Sigmoid colon (tissue), 7 donors: ENCODE data around the gene FN1. TPM values are rescaled to one million over a fixed set of nuclear protein-coding genes. Genes with fewer than 3 reads are reported as not detected.

ENCODE experiments used
- DNase-seq: peaks from one replicate; pipeline ENCODE4 v3.0.0-alpha.2; 2019
- H3K27ac ChIP-seq, 4 donors: fragments of 200-600 bp; sonication (generic); one replicate each; pipeline ENCODE4 v1.5.1; 2016 to 2019; ENCODE audit warnings: mild to moderate bottlenecking in 1 of 4
- H3K27me3 ChIP-seq, 3 donors: fragments of 200-600 bp; sonication (generic); one replicate each; pipeline ENCODE4 v1.5.1; 2019; ENCODE audit warnings: mild to moderate bottlenecking in 1 of 3
- H3K36me3 ChIP-seq, 4 donors: fragments of 200-600 bp; sonication (generic); one replicate each; pipeline ENCODE4 v1.5.1; 2016 to 2019
- H3K4me1 ChIP-seq, 4 donors: fragments of 200-600 bp; sonication (generic); one replicate each; pipeline ENCODE4 v1.5.1; 2017 to 2019
- H3K4me3 ChIP-seq, 4 donors: fragments of 200-600 bp; sonication (generic); one replicate each; pipeline ENCODE4 v1.5.1; 2017 to 2019; ENCODE audit warnings: mild to moderate bottlenecking in 2 of 4, moderate library complexity in 1 of 4
- H3K9me3 ChIP-seq, 4 donors: fragments of 200-600 bp in 3 of 4; sonication (generic) in 3 of 4; one replicate each; pipeline versions ENCODE4 v1.5.1 to v1.6.1; 2013 to 2019
- CTCF ChIP-seq, 4 experiments: fragments of 450-650 bp in 3 of 4; fragments of 200-600 bp in 1 of 4; IDR thresholded peaks; one replicate each; pipeline ENCODE4 v1.5.1; 2016 to 2019; ENCODE audit warnings: antibody characterized with exemption in 4 of 4, mild to moderate bottlenecking in 3 of 4, moderate library complexity in 2 of 4
- EP300 ChIP-seq, 4 donors: sonication (generic); formaldehyde crosslinking; IDR thresholded peaks; one replicate each; pipeline ENCODE4 v1.6.1; 2017; ENCODE audit warnings: antibody characterized with exemption in 4 of 4
- POLR2A ChIP-seq, 2 donors: fragments of 450-650 bp; IDR thresholded peaks; one replicate each; pipeline ENCODE4 v1.6.1; 2016; ENCODE audit warnings: antibody characterized with exemption in 2 of 2, mild to moderate bottlenecking in 2 of 2, moderate library complexity in 2 of 2
- POLR2AphosphoS5 ChIP-seq, 4 donors: sonication (generic); formaldehyde crosslinking; IDR thresholded peaks; one replicate each; pipeline ENCODE4 v1.6.1; 2017; ENCODE audit warnings: antibody characterized with exemption in 4 of 4
- WGBS, 2 donors: extraction: QIAGEN DNeasy Blood & Tissue Kit; methylation state at CpG; one replicate each; pipeline ENCODE4 v1.1.7; 2013; 5-methylcytosine and 5-hydroxymethylcytosine counted together
- intact Hi-C: fragments of 100-400 bp; cut with DNase I; formaldehyde crosslinking; loops from one replicate; pipeline ENCODE4 v1.15.1; 2023
- polyA plus RNA-seq, 3 donors: library from polyadenylated mRNA; stranded (reverse); fragments of 200-250 nt; gene quantifications; one replicate each; pipeline ENCODE4 v1.2.3, GENCODE V29; 2013
- total RNA-seq, 4 donors: library from RNA; depleted of rRNA; stranded (reverse); fragments of >200 nt; gene quantifications; one replicate each; pipeline ENCODE4 v1.1.0, GENCODE V29; 2016
- donor health status: healthy with polysubstance abuse.
- donor health status: Bipolar disorder and iron deficiency.
- donor health status: healthy.

FN1 gene
- total and polyA plus RNA-seq, 7 donors, result 13.6 to 3,059 (median 671) TPM

GRCh38 chr2:215332872-215333595 lies 102.8 kb downstream of the FN1 start:
- Histone ChIP-seq H3K9me3 (no peaks in the 10 kb centered on the region), H3K4me3 (no peak overlapping the region), H3K4me1 (peaks cover 0 to 3% (median 1%) of the 10 kb centered on the region in 4 donors), H3K27me3 (no peaks in the 10 kb centered on the region), H3K36me3 (peaks cover 0 to 74% (median 7%) of the 10 kb centered on the region in 4 donors), H3K27ac (no peak overlapping the region)
- 18 to 57% methylated on average over 5 of the region's 5 CpGs for WGBS, 2 donors
- TF ChIP-seq CTCF (IDR thresholded peaks at IDR 0.05), result no peak
- no peak for TF ChIP-seq EP300 (IDR thresholded peaks at IDR 0.05)
- no peak for TF ChIP-seq POLR2A (IDR thresholded peaks at IDR 0.05)
- no peak for TF ChIP-seq POLR2AphosphoS5 (IDR thresholded peaks at IDR 0.05)
- DNase-seq, result no peak
- intact Hi-C loops, result no loop called here

- Histone ChIP-seq H3K27ac (no peak overlapping the region), H3K4me3 (no peak overlapping the region), H3K9me3 (no peaks in the 10 kb centered on the region), H3K4me1 (peaks cover 0 to 18% (median 17%) of the 10 kb centered on the region in 4 donors), H3K27me3 (no peaks in the 10 kb centered on the region), H3K36me3 (peaks cover 0 to 55% (median 15%) of the 10 kb centered on the region in 4 donors)
- TF ChIP-seq POLR2A (IDR thresholded peaks at IDR 0.05) (no peak), CTCF (IDR thresholded peaks at IDR 0.05) (no peak), EP300 (IDR thresholded peaks at IDR 0.05) (no peak), POLR2AphosphoS5 (IDR thresholded peaks at IDR 0.05) (no peak)
- intact Hi-C loops, result no loop called here
- no peak for DNase-seq
- 93 to 95% methylated on average over 5 of the region's 5 CpGs for WGBS, 2 donors
Observed at GRCh38 chr2:215328066-215328465, 107.8 kb downstream of the FN1 start.

- H3K27ac ChIP-seq, result peak overlapping the region in 3 of 4 donors; percentile 41 to 66 (median 59)
- H3K9me3 ChIP-seq, result no peaks in the 10 kb centered on the region
- H3K27me3 ChIP-seq, result no peaks in the 10 kb centered on the region
- WGBS, 2 donors, result 38 to 66% methylated on average over 6 of the region's 6 CpGs
- intact Hi-C loops, result no loop called here
- peaks cover 0 to 71% (median 26%) of the 10 kb centered on the region in 4 donors for H3K36me3 ChIP-seq
- H3K4me1 ChIP-seq, result peaks cover 0 to 16% (median 15%) of the 10 kb centered on the region in 4 donors
- H3K4me3 ChIP-seq, result no peak overlapping the region
- DNase-seq, result peak; percentile 73
- TF ChIP-seq CTCF (IDR thresholded peaks at IDR 0.05) (no peak), EP300 (IDR thresholded peaks at IDR 0.05) (peak in 1 of 4 donors; percentile 60)
Observed at GRCh38 chr2:215324811-215325210, 111.1 kb downstream of the FN1 start.

- no peaks in the 10 kb centered on the region for H3K9me3 ChIP-seq
- no peak overlapping the region for H3K27ac ChIP-seq
- H3K4me1 ChIP-seq, result peaks cover 0 to 16% (median 15%) of the 10 kb centered on the region in 4 donors
- H3K27me3 ChIP-seq, result no peaks in the 10 kb centered on the region
- TF ChIP-seq CTCF (IDR thresholded peaks at IDR 0.05), result no peak
- TF ChIP-seq POLR2A (IDR thresholded peaks at IDR 0.05), result no peak
- peaks cover 7 to 57% (median 14%) of the 10 kb centered on the region in 4 donors for H3K36me3 ChIP-seq
- intact Hi-C loops, result no loop called here
- H3K4me3 ChIP-seq, result no peak overlapping the region
- 79 to 89% methylated on average over 7 of the region's 7 CpGs for WGBS, 2 donors
- no peak for DNase-seq
Observed at GRCh38 chr2:215320679-215321078, 115.2 kb downstream of the FN1 start.
